GM23248 (cell line): ENCODE results near the gene CAB39.

Experiments
- EZH2 ChIP-seq: fragments of 200-600 bp; sonication (generic); IDR thresholded peaks from 2 replicates; pipeline ENCODE4 v1.6.1; 2018; ENCODE audit warnings: antibody characterized with exemption, mild to moderate bottlenecking; ENCODE audit not compliant: insufficient read depth, poor library complexity, severe bottlenecking
- EZH2phosphoT487 ChIP-seq: fragments of 200-600 bp; sonication (generic); IDR thresholded peaks from 2 replicates; pipeline ENCODE4 v1.6.1; 2018; ENCODE audit warnings: antibody characterized with exemption, moderate library complexity, mild to moderate bottlenecking, low read depth; ENCODE audit not compliant: insufficient read depth

- TF ChIP-seq EZH2 (no peak), EZH2phosphoT487 (no peak)
These were observed 45.5 kb upstream of the CAB39 start for GRCh38 chr2:230666885-230667712.
